Fibroblast of lung (primary cell): ENCODE measurements around the gene CTSK. TPM values are rescaled to one million over a fixed set of nuclear protein-coding genes. Genes with fewer than 3 reads are reported as not detected.
A peak's percentile ranks its signal among the peaks of the same experiment; 100 is the strongest.

Source experiments
- DNase-seq, 2 donors: peaks; one replicate each; pipeline versions ENCODE4 v3.0.0 to v3.0.0-alpha.2; 2010; ENCODE audit warnings: low read depth in 2 of 2
- H2AFZ ChIP-seq: 2 replicates; pipeline ENCODE4 v1.5.1; 2012; ENCODE audit warnings: low read length, control low read depth, inconsistent platforms
- H3K27ac ChIP-seq: 2 replicates; pipeline ENCODE4 v1.5.1; 2011; ENCODE audit warnings: low read length, control low read depth; ENCODE audit not compliant: insufficient read depth
- H3K27me3 ChIP-seq: 2 replicates; pipeline ENCODE4 v1.5.1; 2011; ENCODE audit warnings: mild to moderate bottlenecking, low read length; ENCODE audit not compliant: control insufficient read depth, insufficient read depth
- H3K36me3 ChIP-seq: 2 replicates; pipeline ENCODE4 v1.5.1; 2011; ENCODE audit warnings: low read length; ENCODE audit not compliant: control insufficient read depth, insufficient read depth
- H3K4me1 ChIP-seq: 2 replicates; pipeline ENCODE4 v1.5.1; 2011; ENCODE audit warnings: low read length; ENCODE audit not compliant: control insufficient read depth, insufficient read depth; ENCODE audit errors: extremely low read depth
- H3K4me2 ChIP-seq: 2 replicates; pipeline ENCODE4 v1.5.1; 2011; ENCODE audit warnings: low read length, control low read depth; ENCODE audit not compliant: insufficient read depth; ENCODE audit errors: extremely low read depth
- H3K4me3 ChIP-seq, 4 experiments: fragments of 200-600 bp in 1 of 4; sonication (generic) in 1 of 4; replicated peaks in 1 of 4; 2 replicates each; pipeline ENCODE4 v1.5.1; 2011 to 2016; ENCODE audit warnings: low read length in 4 of 4, low read depth in 3 of 4, mild to moderate bottlenecking in 3 of 4, control low read depth in 2 of 4, inconsistent platforms in 1 of 4, mixed read lengths in 1 of 4; ENCODE audit not compliant: insufficient read depth in 1 of 4; ENCODE audit errors: control extremely low read depth in 1 of 4
- H3K79me2 ChIP-seq: 2 replicates; pipeline ENCODE4 v1.5.1; 2012; ENCODE audit warnings: mild to moderate bottlenecking, low read length, inconsistent platforms; ENCODE audit not compliant: control insufficient read depth, insufficient read depth
- H3K9ac ChIP-seq: 2 replicates; pipeline ENCODE4 v1.5.1; 2011; ENCODE audit warnings: mild to moderate bottlenecking, low read length, control low read depth; ENCODE audit not compliant: insufficient read depth
- H3K9me3 ChIP-seq: 2 replicates; pipeline ENCODE4 v1.5.1; 2012; ENCODE audit warnings: low read depth, low read length; ENCODE audit not compliant: control insufficient read depth, insufficient read depth
- H4K20me1 ChIP-seq: 2 replicates; pipeline ENCODE4 v1.5.1; 2011; ENCODE audit warnings: low read length; ENCODE audit not compliant: control insufficient read depth, insufficient read depth; ENCODE audit errors: extremely low read depth
- CTCF ChIP-seq, 2 donors: IDR thresholded peaks in 1 of 2; conservative IDR thresholded peaks in 1 of 2; 1 replicate in 1 of 2; 2 replicates in 1 of 2; pipeline ENCODE4 v1.5.1; 2011 to 2012; ENCODE audit warnings: low read length in 2 of 2, control low read depth in 1 of 2, inconsistent platforms in 1 of 2, low read depth in 1 of 2, mild to moderate bottlenecking in 1 of 2
- EZH2 ChIP-seq: IDR thresholded peaks from 2 replicates; pipeline ENCODE4 v1.5.1; 2012; ENCODE audit warnings: low read length, control low read depth, mild to moderate bottlenecking; ENCODE audit errors: missing control alignments
- polyA plus RNA-seq, 2 donors: library from polyadenylated mRNA; depleted of rRNA in 1 of 2; stranded (reverse) in 1 of 2; unstranded in 1 of 2; fragments of >200 nt; gene quantifications; 2 replicates each; pipeline ENCODE4 v1.2.1, GENCODE V29; 2011 to 2012; ENCODE audit warnings: missing spikeins in 1 of 2
- total RNA-seq: library from RNA; depleted of rRNA; stranded (reverse); fragments of >200 nt; gene quantifications from 2 replicates; pipeline ENCODE4 v1.2.1, GENCODE V29; 2014

CTSK gene
- total and polyA plus RNA-seq, 2 donors (not counting 1 experiment from before 2014, with no cell fraction given): 209 to 461 TPM

GRCh38 chr1:150788946-150789345, 19.1 kb downstream of the CTSK start:
- Histone ChIP-seq H3K27ac (no peak overlapping the region), H3K4me1 (no peaks in the 10 kb centered on the region), H3K9me3 (no peaks in the 10 kb centered on the region), H3K9ac (no peak overlapping the region), H2AFZ (no peak overlapping the region), H3K4me3 (no peak overlapping the region), H4K20me1 (no peaks in the 10 kb centered on the region), H3K27me3 (no peaks in the 10 kb centered on the region), H3K36me3 (no peaks in the 10 kb centered on the region), H3K79me2 (no peaks in the 10 kb centered on the region), H3K4me2 (no peak overlapping the region)
- TF ChIP-seq EZH2 (no peak), CTCF (conservative IDR thresholded peaks at IDR 0.05 in 1 of 2, IDR thresholded peaks at IDR 0.05 in 1 of 2; ENCODE audit: low read depth in 1 of 2, low read length in 2 of 2) (no peak)
- DNase-seq: no peak

- H3K27me3 ChIP-seq: no peaks in the 10 kb centered on the region
- H4K20me1 ChIP-seq: no peaks in the 10 kb centered on the region
- no peaks in the 10 kb centered on the region for H3K9me3 ChIP-seq
- H3K36me3 ChIP-seq: no peaks in the 10 kb centered on the region
- no peaks in the 10 kb centered on the region for H3K4me1 ChIP-seq
- H3K9ac ChIP-seq: no peak overlapping the region
- H3K27ac ChIP-seq: no peak overlapping the region
- H3K79me2 ChIP-seq: no peaks in the 10 kb centered on the region
- TF ChIP-seq EZH2: no peak
- no peak for TF ChIP-seq CTCF (conservative IDR thresholded peaks at IDR 0.05 in 1 of 2, IDR thresholded peaks at IDR 0.05 in 1 of 2; ENCODE audit: low read depth in 1 of 2, low read length in 2 of 2)
- H3K4me2 ChIP-seq: peak overlapping the region; percentile 55
- no peak for DNase-seq
- no peak overlapping the region for H2AFZ ChIP-seq
- H3K4me3 ChIP-seq: peak overlapping the region in 1 of 4 experiments; percentile 20
These were observed 20.6 kb downstream of the CTSK start for GRCh38 chr1:150787455-150787854.

- Histone ChIP-seq H3K9me3 (no peaks in the 10 kb centered on the region), H3K4me2 (no peak overlapping the region), H4K20me1 (no peaks in the 10 kb centered on the region), H3K4me3 (no peak overlapping the region), H3K4me1 (no peaks in the 10 kb centered on the region), H3K9ac (no peak overlapping the region), H3K27ac (no peak overlapping the region), H3K27me3 (no peaks in the 10 kb centered on the region), H3K79me2 (no peaks in the 10 kb centered on the region), H2AFZ (no peak overlapping the region), H3K36me3 (no peaks in the 10 kb centered on the region)
- no peak for DNase-seq
- TF ChIP-seq CTCF (conservative IDR thresholded peaks at IDR 0.05 in 1 of 2, IDR thresholded peaks at IDR 0.05 in 1 of 2; ENCODE audit: low read depth in 1 of 2, low read length in 2 of 2): no peak
- TF ChIP-seq EZH2: no peak
These were observed 27.6 kb downstream of the CTSK start for GRCh38 chr1:150780510-150780909.
